ENCODE measurements around the gene TUBGCP3. TPM values are rescaled to one million over a fixed set of nuclear protein-coding genes. Genes with fewer than 3 reads are reported as not detected.

TUBGCP3 gene
- total RNA-seq, 1 experiment from 2014 or later: 37.3 TPM

DNA sequence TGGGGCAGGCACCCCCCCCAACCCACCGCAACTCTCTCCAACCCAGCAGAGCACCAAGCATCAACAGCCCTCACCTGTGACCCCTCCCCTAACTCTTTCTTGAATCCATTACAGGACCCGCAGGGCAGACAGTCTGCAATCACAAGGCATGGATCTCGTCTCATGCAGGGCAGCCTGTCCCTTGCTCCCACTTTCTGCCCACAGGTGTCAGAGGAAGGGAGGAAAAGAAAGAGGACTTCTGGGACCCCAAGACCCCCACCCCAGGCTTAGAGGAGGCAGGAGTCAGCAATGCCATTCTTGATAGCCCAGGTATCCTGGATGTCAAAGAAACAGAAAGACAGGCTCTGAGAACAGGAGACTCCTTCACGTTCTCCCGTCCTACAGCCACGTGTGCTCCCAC lies 47.4 kb upstream of the TUBGCP3 start:
- Histone ChIP-seq H2AK5ac (ENCODE audit: insufficient read length, low read length) (no peak overlapping the region), H3K23ac (ENCODE audit: insufficient read length, low read depth, low read length) (no peak overlapping the region), H3K4me1 (ENCODE audit: insufficient read depth, low read length) (no peaks in the 10 kb centered on the region), H2BK20ac (ENCODE audit: low read depth, low read length, poor library complexity, severe bottlenecking) (no peak overlapping the region), H2BK15ac (ENCODE audit: low read depth, low read length) (no peak overlapping the region), H3K9me3 (ENCODE audit: control insufficient read depth, low read depth, low read length) (no peaks in the 10 kb centered on the region), H4K8ac (replicated peaks; ENCODE audit: insufficient read length, low read depth, low read length) (no peak overlapping the region), H3K27me3 (ENCODE audit: insufficient read depth, low read length) (no peaks in the 10 kb centered on the region), H3K9ac (ENCODE audit: extremely low read depth, insufficient read length, low read length) (no peak overlapping the region), H3K23me2 (ENCODE audit: insufficient read length, low read depth, low read length, poor library complexity, severe bottlenecking) (no peaks in the 10 kb centered on the region), H4K20me1 (ENCODE audit: control insufficient read depth, insufficient read depth, insufficient read length) (peaks cover 3% of the 10 kb centered on the region), H3K79me2 (ENCODE audit: insufficient read depth, low read length) (no peaks in the 10 kb centered on the region), H3K79me1 (ENCODE audit: insufficient read depth, low read depth, low read length, poor library complexity, severe bottlenecking) (no peaks in the 10 kb centered on the region), H3K18ac (ENCODE audit: insufficient read length, low read depth, low read length) (no peak overlapping the region), H4K91ac (ENCODE audit: insufficient read length, low read depth, low read length) (no peak overlapping the region), H3K4me2 (ENCODE audit: insufficient read depth, insufficient read length, low read length) (no peak overlapping the region), H2BK12ac (ENCODE audit: insufficient read length, low read depth, low read length) (no peak overlapping the region), H4K5ac (ENCODE audit: insufficient read length, low read depth, low read length) (no peak overlapping the region), H2BK120ac (ENCODE audit: low read depth, low read length, poor library complexity, severe bottlenecking) (no peak overlapping the region), H3K14ac (ENCODE audit: insufficient read depth, low read length) (no peak overlapping the region), H2BK5ac (ENCODE audit: insufficient read length, low read length) (no peak overlapping the region), H2AFZ (ENCODE audit: low read length) (no peak overlapping the region), H3K4ac (ENCODE audit: low read depth, low read length) (no peak overlapping the region), H3K27ac (ENCODE audit: insufficient read length, low read depth, low read length) (no peak overlapping the region), H3K56ac (ENCODE audit: insufficient read length, low read depth, low read length) (no peak overlapping the region), H3T11ph (ENCODE audit: low read length) (no peak overlapping the region)
- H3K4me3 Mint-ChIP-seq: no peak overlapping the region
- TF ChIP-seq, protein P1, sequence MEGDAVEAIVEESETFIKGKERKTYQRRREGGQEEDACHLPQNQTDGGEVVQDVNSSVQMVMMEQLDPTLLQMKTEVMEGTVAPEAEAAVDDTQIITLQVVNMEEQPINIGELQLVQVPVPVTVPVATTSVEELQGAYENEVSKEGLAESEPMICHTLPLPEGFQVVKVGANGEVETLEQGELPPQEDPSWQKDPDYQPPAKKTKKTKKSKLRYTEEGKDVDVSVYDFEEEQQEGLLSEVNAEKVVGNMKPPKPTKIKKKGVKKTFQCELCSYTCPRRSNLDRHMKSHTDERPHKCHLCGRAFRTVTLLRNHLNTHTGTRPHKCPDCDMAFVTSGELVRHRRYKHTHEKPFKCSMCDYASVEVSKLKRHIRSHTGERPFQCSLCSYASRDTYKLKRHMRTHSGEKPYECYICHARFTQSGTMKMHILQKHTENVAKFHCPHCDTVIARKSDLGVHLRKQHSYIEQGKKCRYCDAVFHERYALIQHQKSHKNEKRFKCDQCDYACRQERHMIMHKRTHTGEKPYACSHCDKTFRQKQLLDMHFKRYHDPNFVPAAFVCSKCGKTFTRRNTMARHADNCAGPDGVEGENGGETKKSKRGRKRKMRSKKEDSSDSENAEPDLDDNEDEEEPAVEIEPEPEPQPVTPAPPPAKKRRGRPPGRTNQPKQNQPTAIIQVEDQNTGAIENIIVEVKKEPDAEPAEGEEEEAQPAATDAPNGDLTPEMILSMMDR (conservative IDR thresholded peaks at IDR 0.05): no peak
- peaks cover 57% of the 10 kb centered on the region for H3K27me3 Mint-ChIP-seq (ENCODE audit: low read depth)
- no peaks in the 10 kb centered on the region for H3K36me3 Mint-ChIP-seq (ENCODE audit: insufficient read depth in 1 of 3, low read depth in 3 of 3)
- no CpG with 5 or more reads among the region's 6 CpGs for WGBS (ENCODE audit: extremely low coverage, insufficient read length, low lambda C conversion rate)
- DNase-seq: no peak
- peaks cover 24 to 25% of the 10 kb centered on the region in 2 experiments for H3K4me1 Mint-ChIP-seq
- H3K27ac Mint-ChIP-seq: no peak overlapping the region
- H3K9me3 Mint-ChIP-seq: no peaks in the 10 kb centered on the region

Measured in H9 (cell line).